ENCODE data around the gene DYNLT1. TPM values are rescaled to one million over a fixed set of nuclear protein-coding genes. Genes with fewer than 3 reads are reported as not detected.
A peak's percentile ranks its signal among the peaks of the same experiment; 100 is the strongest.

DYNLT1 gene
- total RNA-seq (ENCODE audit: low replicate concordance), result 138 and 149 TPM in 2 replicates
- long read RNA-seq, transcript DYNLT1-203 (5 exons, 726 nt), result major isoform, 45 of 48 reads
- long read RNA-seq, partial matches to known transcripts, result 0 of 48 reads
- long read RNA-seq, other reads (novel, unspliced or antisense), result 2 of 48 reads

DNA sequence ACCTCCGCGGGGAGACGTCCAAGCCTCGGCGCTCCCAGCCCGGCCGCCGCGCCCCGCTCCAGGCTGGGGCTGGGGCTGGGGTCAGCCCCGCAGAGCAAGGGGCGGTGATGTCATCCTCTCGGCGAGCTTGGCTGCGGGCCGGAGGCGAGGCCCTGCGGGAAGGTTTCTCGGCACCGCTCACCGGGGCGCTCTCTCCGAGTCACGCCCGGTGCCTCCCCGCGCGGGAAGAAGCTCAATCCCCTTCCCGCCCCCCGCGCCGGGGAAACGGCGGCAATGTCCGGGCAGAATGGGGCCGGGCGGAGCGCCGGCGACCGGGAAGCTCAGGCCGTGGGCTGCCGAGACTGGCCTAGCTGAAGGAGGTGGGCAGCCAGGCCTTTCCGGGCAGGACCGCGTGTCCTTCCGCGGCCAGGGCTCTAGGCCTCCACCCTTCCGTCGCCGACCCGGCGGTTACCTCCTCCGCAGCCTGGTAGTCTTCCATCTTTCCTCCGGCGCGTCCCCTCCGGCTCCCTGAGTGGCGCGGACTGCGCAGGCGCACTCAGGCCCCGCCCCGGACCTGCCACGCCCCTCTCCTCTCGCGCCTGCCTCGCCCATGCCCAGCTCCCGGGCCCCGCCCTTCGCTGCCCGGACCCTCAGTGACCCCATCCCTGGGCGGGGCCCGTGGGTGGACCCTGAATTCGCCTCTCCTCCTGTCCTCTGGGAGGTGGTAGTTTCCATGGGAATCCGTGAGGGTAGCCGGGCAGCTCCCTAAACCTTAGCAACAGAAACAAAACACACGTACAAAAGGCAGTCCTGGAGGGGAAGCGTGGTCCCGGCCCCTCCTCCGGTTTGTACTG lies at the start of gene DYNLT1:
DYNLT1 (minus strand) TSS at position 513 of the 833 bp plus-strand sequence; CDS start at position 478, 35 bp downstream.
- peaks cover 17% of the 10 kb centered on the region for H3K36me3 Mint-ChIP-seq
- peak; percentile 97 for DNase-seq (ENCODE audit: extremely low spot score, unreplicated experiment)
- peak within 1 kb of the TSS; percentile 99 for H3K4me3 Mint-ChIP-seq
- H3K4me1 Mint-ChIP-seq (ENCODE audit: unreplicated experiment), result peaks cover 46% of the 10 kb centered on the region
- peak within 1 kb of the TSS; percentile 98 for H3K27ac Mint-ChIP-seq
- TF ChIP-seq, protein P1, sequence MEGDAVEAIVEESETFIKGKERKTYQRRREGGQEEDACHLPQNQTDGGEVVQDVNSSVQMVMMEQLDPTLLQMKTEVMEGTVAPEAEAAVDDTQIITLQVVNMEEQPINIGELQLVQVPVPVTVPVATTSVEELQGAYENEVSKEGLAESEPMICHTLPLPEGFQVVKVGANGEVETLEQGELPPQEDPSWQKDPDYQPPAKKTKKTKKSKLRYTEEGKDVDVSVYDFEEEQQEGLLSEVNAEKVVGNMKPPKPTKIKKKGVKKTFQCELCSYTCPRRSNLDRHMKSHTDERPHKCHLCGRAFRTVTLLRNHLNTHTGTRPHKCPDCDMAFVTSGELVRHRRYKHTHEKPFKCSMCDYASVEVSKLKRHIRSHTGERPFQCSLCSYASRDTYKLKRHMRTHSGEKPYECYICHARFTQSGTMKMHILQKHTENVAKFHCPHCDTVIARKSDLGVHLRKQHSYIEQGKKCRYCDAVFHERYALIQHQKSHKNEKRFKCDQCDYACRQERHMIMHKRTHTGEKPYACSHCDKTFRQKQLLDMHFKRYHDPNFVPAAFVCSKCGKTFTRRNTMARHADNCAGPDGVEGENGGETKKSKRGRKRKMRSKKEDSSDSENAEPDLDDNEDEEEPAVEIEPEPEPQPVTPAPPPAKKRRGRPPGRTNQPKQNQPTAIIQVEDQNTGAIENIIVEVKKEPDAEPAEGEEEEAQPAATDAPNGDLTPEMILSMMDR (conservative IDR thresholded peaks at IDR 0.05), result no peak
- no peaks in the 10 kb centered on the region for H3K9me3 Mint-ChIP-seq
- H3K27me3 Mint-ChIP-seq, result no peaks in the 10 kb centered on the region

DNA sequence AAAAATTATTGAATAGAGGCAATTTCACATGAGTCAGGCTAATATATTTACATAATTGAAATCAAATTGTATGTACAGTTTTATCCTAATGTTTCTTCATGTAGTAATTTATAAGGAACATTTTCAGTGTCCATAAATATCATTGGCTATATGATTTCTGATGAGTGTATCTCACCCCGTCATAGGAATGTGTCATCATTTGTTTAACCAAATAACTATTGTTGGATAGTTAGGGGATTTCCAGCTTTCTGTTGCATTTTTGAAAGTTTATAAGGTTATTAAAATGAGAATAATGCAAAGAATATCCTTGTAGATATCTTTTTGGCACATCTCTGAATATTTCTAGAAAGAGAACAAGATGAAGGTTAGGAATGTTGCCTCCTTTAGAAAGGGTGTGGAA lies 44.3 kb upstream of the DYNLT1 start:
- H3K4me3 Mint-ChIP-seq, result no peak overlapping the region
- H3K9me3 Mint-ChIP-seq, result no peaks in the 10 kb centered on the region
- H3K27ac Mint-ChIP-seq, result no peak overlapping the region
- no peaks in the 10 kb centered on the region for H3K36me3 Mint-ChIP-seq
- H3K4me1 Mint-ChIP-seq (ENCODE audit: unreplicated experiment), result peaks cover 8% of the 10 kb centered on the region
- no peaks in the 10 kb centered on the region for H3K27me3 Mint-ChIP-seq
- no peak for DNase-seq (ENCODE audit: extremely low spot score, unreplicated experiment)
- TF ChIP-seq, protein P1 (conservative IDR thresholded peaks at IDR 0.05), result no peak

DNA sequence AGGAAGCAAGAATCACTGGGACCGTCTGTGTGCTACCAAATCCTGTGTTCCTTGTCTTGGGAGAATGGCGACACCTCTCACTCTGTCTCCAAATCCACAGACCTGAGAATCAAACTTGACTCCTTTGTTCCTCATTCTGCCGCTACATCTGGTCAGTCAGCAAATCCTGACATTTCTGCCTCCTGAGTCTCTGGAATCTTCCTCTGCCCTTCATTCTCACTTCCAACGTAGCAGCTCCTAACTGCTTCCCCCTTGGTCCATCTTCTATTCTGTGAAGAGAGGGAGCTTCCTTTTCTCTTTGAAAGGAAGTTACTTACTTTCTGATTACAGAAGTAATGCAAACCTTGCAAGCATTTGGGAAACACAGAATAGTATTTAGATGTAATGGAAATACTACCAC lies 43.0 kb upstream of the DYNLT1 start:
- H3K9me3 Mint-ChIP-seq, result no peaks in the 10 kb centered on the region
- no peak for DNase-seq (ENCODE audit: extremely low spot score, unreplicated experiment)
- TF ChIP-seq, protein P1 (conservative IDR thresholded peaks at IDR 0.05), result no peak
- H3K4me3 Mint-ChIP-seq, result no peak overlapping the region
- peaks cover 8% of the 10 kb centered on the region for H3K4me1 Mint-ChIP-seq (ENCODE audit: unreplicated experiment)
- H3K36me3 Mint-ChIP-seq, result no peaks in the 10 kb centered on the region
- no peaks in the 10 kb centered on the region for H3K27me3 Mint-ChIP-seq
- no peak overlapping the region for H3K27ac Mint-ChIP-seq

DNA sequence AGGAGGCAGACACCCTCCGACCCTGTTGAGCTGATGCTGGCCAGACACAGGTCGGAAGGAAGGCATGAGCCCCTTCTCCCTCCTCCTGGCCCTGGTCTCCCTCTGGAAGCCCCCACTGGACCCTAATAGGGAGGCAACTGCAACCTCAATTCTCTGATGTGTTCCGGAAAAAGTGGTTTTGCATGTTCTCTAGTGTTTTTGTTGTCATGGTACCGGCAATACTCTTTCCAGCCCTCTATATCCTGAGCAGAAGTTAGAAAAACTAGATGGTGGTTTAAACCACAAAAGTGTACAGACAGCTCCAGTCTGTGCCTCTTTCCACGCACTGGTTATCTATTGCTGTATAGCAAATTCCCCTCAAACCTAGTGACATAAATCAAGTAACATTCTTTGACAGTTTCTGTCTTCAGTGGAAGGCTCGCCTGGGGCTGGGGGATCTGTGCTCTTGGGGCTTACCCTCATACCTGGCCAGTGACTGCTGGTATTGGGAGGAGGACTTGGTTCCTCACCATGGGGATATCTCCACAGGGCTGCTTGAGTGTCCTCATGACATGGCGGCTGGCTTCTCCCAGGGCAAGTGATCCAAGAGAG lies 42.3 kb upstream of the DYNLT1 start:
- peak; percentile 25 for DNase-seq (ENCODE audit: extremely low spot score, unreplicated experiment)
- Mint-ChIP-seq H3K4me3 (no peak overlapping the region), H3K4me1 (ENCODE audit: unreplicated experiment) (peaks cover 8% of the 10 kb centered on the region), H3K27ac (no peak overlapping the region), H3K36me3 (no peaks in the 10 kb centered on the region), H3K9me3 (no peaks in the 10 kb centered on the region), H3K27me3 (no peaks in the 10 kb centered on the region)
- TF ChIP-seq, protein P1 (conservative IDR thresholded peaks at IDR 0.05), result no peak

DNA sequence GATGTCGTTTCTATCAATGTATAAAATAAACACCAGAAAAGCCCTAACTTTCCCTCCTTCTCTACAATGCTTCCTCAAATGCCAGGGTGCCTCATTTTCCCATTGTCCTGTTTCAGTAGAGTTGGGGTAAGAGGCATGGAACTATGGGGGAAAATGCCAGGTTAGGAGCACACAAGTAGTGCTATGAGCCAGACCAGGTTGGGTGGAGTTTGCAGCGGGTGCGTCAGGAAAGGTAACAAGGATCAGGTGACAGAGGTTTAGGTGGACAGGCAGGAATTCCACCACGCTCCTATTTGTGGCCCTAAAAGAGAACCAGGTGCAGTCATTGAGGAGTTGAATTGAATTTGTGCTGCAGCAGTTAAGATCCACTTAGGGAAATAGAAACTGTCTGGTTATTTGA lies 41.8 kb upstream of the DYNLT1 start:
- H3K9me3 Mint-ChIP-seq, result no peaks in the 10 kb centered on the region
- H3K27me3 Mint-ChIP-seq, result no peaks in the 10 kb centered on the region
- peaks cover 8% of the 10 kb centered on the region for H3K4me1 Mint-ChIP-seq (ENCODE audit: unreplicated experiment)
- H3K27ac Mint-ChIP-seq, result peak overlapping the region; percentile 9
- peak; percentile 7 for DNase-seq (ENCODE audit: extremely low spot score, unreplicated experiment)
- no peak overlapping the region for H3K4me3 Mint-ChIP-seq
- no peaks in the 10 kb centered on the region for H3K36me3 Mint-ChIP-seq
- TF ChIP-seq, protein P1 (conservative IDR thresholded peaks at IDR 0.05), result no peak

All from type B pancreatic cell (in vitro differentiated cells).